Transverse colon (tissue), 4 donors: ENCODE data around the gene NEK4.

Experiments used
- POLR2A ChIP-seq: fragments of 450-650 bp; IDR thresholded peaks from one replicate; pipeline ENCODE4 v1.6.1; 2016; ENCODE audit warnings: antibody characterized with exemption, mild to moderate bottlenecking, moderate library complexity
- POLR2AphosphoS5 ChIP-seq, 3 donors: sonication (generic); formaldehyde crosslinking; IDR thresholded peaks; one replicate each; pipeline ENCODE4 v1.6.1; 2016; ENCODE audit warnings: antibody characterized with exemption in 3 of 3
- TF ChIP-seq, protein P1 (sequence below), 5 experiments: fragments of 200-600 bp in 3 of 5; fragments of 450-650 bp in 2 of 5; sonication (generic) in 3 of 5; IDR thresholded peaks; 1 replicate in 2 of 5; 2 replicates in 3 of 5; pipeline ENCODE4 v1.5.1; 2016 to 2017; ENCODE audit warnings: antibody characterized with exemption in 5 of 5, inconsistent platforms in 3 of 5, mild to moderate bottlenecking in 2 of 5, moderate library complexity in 1 of 5

DNA sequence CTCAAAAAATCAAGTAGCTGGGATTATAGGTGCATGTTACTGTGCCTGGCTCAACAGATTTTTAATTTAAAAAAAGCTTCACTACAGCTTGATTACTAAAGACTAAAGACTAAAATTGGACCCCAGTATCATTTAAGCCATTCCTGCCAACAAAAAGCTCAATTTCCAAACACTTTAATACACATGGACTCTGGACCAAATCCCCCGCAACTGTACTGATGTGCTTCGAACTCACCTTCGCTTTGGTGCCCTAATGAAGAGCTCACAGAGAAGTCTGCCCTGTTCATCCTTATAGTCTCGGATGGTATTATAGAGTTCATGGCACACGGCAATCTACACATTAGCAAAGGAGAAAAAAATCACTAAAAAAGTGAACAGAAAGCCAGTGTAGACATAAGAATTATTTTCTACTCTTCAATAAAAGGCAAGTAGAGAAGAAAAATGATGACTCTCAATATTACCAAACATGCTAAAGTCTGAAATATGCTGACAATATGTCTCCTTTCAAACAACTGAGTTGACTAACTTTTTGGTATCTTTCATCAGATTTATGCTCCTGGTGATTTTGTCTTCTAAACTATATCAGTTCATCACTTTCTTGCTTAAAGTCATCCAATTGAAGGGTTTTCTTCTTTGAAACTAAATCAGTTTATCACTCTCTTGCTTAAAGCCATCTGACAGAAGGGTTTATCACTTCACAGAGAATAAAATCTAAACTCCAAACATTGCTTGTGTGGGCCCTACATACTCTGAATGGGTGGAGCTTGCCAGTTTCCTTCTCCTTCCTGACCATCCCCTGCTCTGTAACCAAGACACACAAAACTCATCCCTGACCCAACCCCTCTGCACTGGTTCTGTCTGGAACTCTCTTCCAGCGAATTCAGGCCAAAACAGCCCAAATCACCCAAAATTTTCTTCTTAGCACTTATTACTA lies 92.2 kb downstream of the NEK4 start:
- TF ChIP-seq, protein P1, sequence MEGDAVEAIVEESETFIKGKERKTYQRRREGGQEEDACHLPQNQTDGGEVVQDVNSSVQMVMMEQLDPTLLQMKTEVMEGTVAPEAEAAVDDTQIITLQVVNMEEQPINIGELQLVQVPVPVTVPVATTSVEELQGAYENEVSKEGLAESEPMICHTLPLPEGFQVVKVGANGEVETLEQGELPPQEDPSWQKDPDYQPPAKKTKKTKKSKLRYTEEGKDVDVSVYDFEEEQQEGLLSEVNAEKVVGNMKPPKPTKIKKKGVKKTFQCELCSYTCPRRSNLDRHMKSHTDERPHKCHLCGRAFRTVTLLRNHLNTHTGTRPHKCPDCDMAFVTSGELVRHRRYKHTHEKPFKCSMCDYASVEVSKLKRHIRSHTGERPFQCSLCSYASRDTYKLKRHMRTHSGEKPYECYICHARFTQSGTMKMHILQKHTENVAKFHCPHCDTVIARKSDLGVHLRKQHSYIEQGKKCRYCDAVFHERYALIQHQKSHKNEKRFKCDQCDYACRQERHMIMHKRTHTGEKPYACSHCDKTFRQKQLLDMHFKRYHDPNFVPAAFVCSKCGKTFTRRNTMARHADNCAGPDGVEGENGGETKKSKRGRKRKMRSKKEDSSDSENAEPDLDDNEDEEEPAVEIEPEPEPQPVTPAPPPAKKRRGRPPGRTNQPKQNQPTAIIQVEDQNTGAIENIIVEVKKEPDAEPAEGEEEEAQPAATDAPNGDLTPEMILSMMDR (IDR thresholded peaks at IDR 0.05), result no peak
- TF ChIP-seq POLR2A (no peak), POLR2AphosphoS5 (IDR thresholded peaks at IDR 0.05) (no peak)
